HepG2 (cell line): ENCODE measurements around the gene F12. TPM values are rescaled to one million over a fixed set of nuclear protein-coding genes. Genes with fewer than 3 reads are reported as not detected.
A peak's percentile ranks its signal among the peaks of the same experiment; 100 is the strongest.

Experiments used
- AKAP8 ChIP-seq: sonication (generic); formaldehyde crosslinking; IDR thresholded peaks from 2 replicates; pipeline ENCODE4 v1.5.1; 2020; ENCODE audit warnings: mild to moderate bottlenecking, missing genetic modification reagents
- HNRNPK ChIP-seq: fragments of 200-400 bp; formaldehyde crosslinking; IDR thresholded peaks from 2 replicates; pipeline ENCODE4 v1.6.1; 2018; ENCODE audit warnings: low read length, low read depth, moderate library complexity, mild to moderate bottlenecking; ENCODE audit not compliant: poor library complexity, severe bottlenecking
- HNRNPUL1 ChIP-seq: fragments of 200-400 bp; formaldehyde crosslinking; IDR thresholded peaks from 2 replicates; pipeline ENCODE4 v1.6.1; 2017; ENCODE audit warnings: low read depth, mild to moderate bottlenecking, low read length, moderate library complexity
- MLX ChIP-seq: IDR thresholded peaks from 2 replicates; pipeline ENCODE4 v1.6.1; 2016
- MYC ChIP-seq: sonication (generic); formaldehyde crosslinking; IDR thresholded peaks from 2 replicates; pipeline ENCODE4 v1.9.0; 2021; ENCODE audit warnings: missing genetic modification reagents, borderline replicate concordance
- NCOA5 ChIP-seq: sonication (generic); formaldehyde crosslinking; IDR thresholded peaks from 2 replicates; pipeline ENCODE4 v1.4.0; 2020; ENCODE audit warnings: missing genetic modification reagents
- NFYC ChIP-seq: IDR thresholded peaks from 2 replicates; pipeline ENCODE4 v1.6.1; 2016; ENCODE audit warnings: missing genetic modification reagents, missing compliant biosample characterization
- PITX1 ChIP-seq: sonication (generic); formaldehyde crosslinking; IDR thresholded peaks from 2 replicates; pipeline ENCODE4 v1.5.1; 2020; ENCODE audit warnings: mild to moderate bottlenecking, missing genetic modification reagents
- SOX6 ChIP-seq, 2 experiments: fragments of 450-650 bp in 1 of 2; sonication (generic) in 1 of 2; formaldehyde crosslinking in 1 of 2; IDR thresholded peaks; 2 replicates each; pipeline versions ENCODE4 v1.4.0 to v1.6.1; 2017 to 2020; ENCODE audit warnings: antibody characterized with exemption in 1 of 2, mild to moderate bottlenecking in 1 of 2, missing genetic modification reagents in 1 of 2
- ZFX ChIP-seq: sonication (generic); formaldehyde crosslinking; IDR thresholded peaks from 2 replicates; pipeline ENCODE4 v1.4.0; 2020; ENCODE audit warnings: mild to moderate bottlenecking, low read depth, missing genetic modification reagents, moderate library complexity
- ZGPAT ChIP-seq: IDR thresholded peaks from 2 replicates; pipeline ENCODE4 v1.6.1; 2016; ENCODE audit warnings: mild to moderate bottlenecking
- ZKSCAN5 ChIP-seq: sonication (generic); formaldehyde crosslinking; IDR thresholded peaks from 2 replicates; pipeline ENCODE4 v1.5.1; 2020; ENCODE audit warnings: mild to moderate bottlenecking, missing genetic modification reagents
- ZNF446 ChIP-seq: sonication (generic); formaldehyde crosslinking; IDR thresholded peaks from 2 replicates; pipeline ENCODE4 v1.5.0; 2020; ENCODE audit warnings: mild to moderate bottlenecking, missing genetic modification reagents
- ZNF451 ChIP-seq: sonication (generic); formaldehyde crosslinking; IDR thresholded peaks from 2 replicates; pipeline ENCODE4 v1.5.0; 2020; ENCODE audit warnings: mild to moderate bottlenecking, missing genetic modification reagents
- ZNF556 ChIP-seq: sonication (generic); formaldehyde crosslinking; IDR thresholded peaks from 2 replicates; pipeline ENCODE4 v1.4.0; 2020; ENCODE audit warnings: mild to moderate bottlenecking, missing genetic modification reagents, borderline replicate concordance
- ZNF773 ChIP-seq: sonication (generic); formaldehyde crosslinking; IDR thresholded peaks from 2 replicates; pipeline ENCODE4 v1.4.0; 2020; ENCODE audit warnings: missing genetic modification reagents, borderline replicate concordance
- ZNF784 ChIP-seq: sonication (generic); formaldehyde crosslinking; IDR thresholded peaks from 2 replicates; pipeline ENCODE4 v1.5.1; 2020; ENCODE audit warnings: missing genetic modification reagents, mild to moderate bottlenecking, borderline replicate concordance
- ZSCAN22 ChIP-seq: sonication (generic); formaldehyde crosslinking; IDR thresholded peaks from 2 replicates; pipeline ENCODE4 v1.4.0; 2020; ENCODE audit warnings: mild to moderate bottlenecking, missing genetic modification reagents
- ZSCAN5A ChIP-seq: sonication (generic); formaldehyde crosslinking; IDR thresholded peaks from 2 replicates; pipeline ENCODE4 v1.8.0; 2022; ENCODE audit warnings: mild to moderate bottlenecking, missing genetic modification reagents, borderline replicate concordance
- polyA plus RNA-seq, 8 experiments: library from polyadenylated mRNA; depleted of rRNA in 3 of 8; stranded (reverse) in 7 of 8; unstranded in 1 of 8; fragments of >200 nt; fragmentation: Illumina TruSeq in 4 of 8; extraction: Trizol in 4 of 8; gene quantifications; 2 replicates each; pipeline versions ENCODE4 v1.2.1 to v1.2.3, GENCODE V29; 2011 to 2016; ENCODE audit warnings: low read depth in 4 of 8, missing spikeins in 1 of 8, mixed read lengths in 1 of 8; ENCODE audit not compliant: insufficient read depth in 1 of 8
- total RNA-seq, 5 experiments: library from RNA; depleted of rRNA; stranded (reverse); fragments of >200 nt; fragmentation: Illumina TruSeq; extraction: Trizol; gene quantifications; 2 replicates each; pipeline ENCODE4 v1.2.3, GENCODE V29; 2016; ENCODE audit warnings: low read depth in 1 of 5
- TF ChIP-seq, protein P1 (sequence below): IDR thresholded peaks from 2 replicates; pipeline ENCODE4 v1.6.1; 2016; ENCODE audit warnings: mild to moderate bottlenecking, missing biosample characterization, missing genetic modification reagents
- TF ChIP-seq, protein P2 (sequence below): sonication (generic); formaldehyde crosslinking; IDR thresholded peaks from 2 replicates; pipeline ENCODE4 v1.8.0; 2022; ENCODE audit warnings: mild to moderate bottlenecking, missing genetic modification reagents, moderate library complexity

F12 gene
- total and polyA plus RNA-seq, 2 of the 13 experiments (the other 11 are each of a cell fraction or from before 2014, with no cell fraction given): 2.5 to 3.0 TPM

GRCh38 chr5:177455036-177455660, 45.8 kb upstream of the F12 start (continued):
- TF ChIP-seq AKAP8 (CRISPR knock-in tag) (0 out of 2 replicates have a peak, but pooled peaks have one; percentile 85), NCOA5 (no peak), MLX (CRISPR knock-in tag) (peak; percentile 27; the same call in 1 of the 2 replicates), ZSCAN5A (CRISPR knock-in tag) (no peak), MYC (CRISPR knock-in tag) (peak; percentile 89), ZNF446 (CRISPR knock-in tag) (peak; percentile 94), ZGPAT (peak; percentile 85; the same call in 1 of the 2 replicates), ZFX (CRISPR knock-in tag) (peak; percentile 87), NFYC (CRISPR knock-in tag) (no peak), ZNF556 (CRISPR knock-in tag) (peak; percentile 93; the same call in 1 of the 2 replicates), ZNF773 (CRISPR knock-in tag) (peak; percentile 59; the same call in 1 of the 2 replicates), HNRNPUL1 (no peak), ZNF784 (CRISPR knock-in tag) (peak; percentile 77), ZNF451 (peak; percentile 88; the same call in 1 of the 2 replicates), HNRNPK (peak; percentile 12), ZSCAN22 (CRISPR knock-in tag) (no peak; the same call in 1 of the 2 replicates), PITX1 (no peak), SOX6 (IDR thresholded peaks at IDR 0.05) (no peak), SOX6 (CRISPR knock-in tag; IDR thresholded peaks at IDR 0.05) (peak; percentile 54; the same call in 1 of the 2 replicates), ZKSCAN5 (no peak)
- TF ChIP-seq, protein P1, sequence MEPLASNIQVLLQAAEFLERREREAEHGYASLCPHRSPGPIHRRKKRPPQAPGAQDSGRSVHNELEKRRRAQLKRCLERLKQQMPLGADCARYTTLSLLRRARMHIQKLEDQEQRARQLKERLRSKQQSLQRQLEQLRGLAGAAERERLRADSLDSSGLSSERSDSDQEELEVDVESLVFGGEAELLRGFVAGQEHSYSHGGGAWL (CRISPR knock-in tag): no peak; the same call in 1 of the 2 replicates
- TF ChIP-seq, protein P2, sequence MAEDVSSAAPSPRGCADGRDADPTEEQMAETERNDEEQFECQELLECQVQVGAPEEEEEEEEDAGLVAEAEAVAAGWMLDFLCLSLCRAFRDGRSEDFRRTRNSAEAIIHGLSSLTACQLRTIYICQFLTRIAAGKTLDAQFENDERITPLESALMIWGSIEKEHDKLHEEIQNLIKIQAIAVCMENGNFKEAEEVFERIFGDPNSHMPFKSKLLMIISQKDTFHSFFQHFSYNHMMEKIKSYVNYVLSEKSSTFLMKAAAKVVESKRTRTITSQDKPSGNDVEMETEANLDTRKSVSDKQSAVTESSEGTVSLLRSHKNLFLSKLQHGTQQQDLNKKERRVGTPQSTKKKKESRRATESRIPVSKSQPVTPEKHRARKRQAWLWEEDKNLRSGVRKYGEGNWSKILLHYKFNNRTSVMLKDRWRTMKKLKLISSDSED (CRISPR knock-in tag): no peak
